HCT116 (cell line): Measurements from ENCODE around the gene PIN1. TPM values are rescaled to one million over a fixed set of nuclear protein-coding genes. Genes with fewer than 3 reads are reported as not detected.

ENCODE experiments used
- ATAC-seq: fragments of 200-7000 bp; cut with Tn5 transposase; 2 replicates; pipeline ENCODE4 v1.9.1; 2020; ENCODE audit warnings: mild to moderate bottlenecking, moderate library complexity
- BruUV-seq: library from RNA; stranded (reverse); fragments of 400-500 nt; replicated peaks from 2 replicates; lab custom pipeline; 2021; lab: Mats Ljungman, UMichigan
- CTCF ChIA-PET: fragments of 300-600 bp; sonication (Branson Sonifier 250); formaldehyde crosslinking; loops from one replicate; lab custom pipeline; 2021; ENCODE audit warnings: antibody characterized with exemption; lab: Charles Lee
- POLR2A ChIA-PET: fragments of 300-600, 350-600 bp; sonication (Branson Sonifier 250); formaldehyde crosslinking; loops from one replicate; lab custom pipeline; 2021; ENCODE audit warnings: antibody characterized with exemption; lab: Charles Lee
- RAD21 ChIA-PET, 2 experiments: fragments of 300-600 bp; sonication (Branson Sonifier 250); formaldehyde crosslinking; loops; one replicate each; lab custom pipeline; 2023; ENCODE audit warnings: low total read pairs in 2 of 2; ENCODE audit not compliant: uncharacterized antibody in 2 of 2, unreplicated experiment in 2 of 2, low non-redundant PET in 1 of 2; lab: Charles Lee
- DNase-seq: peaks from one replicate; pipeline ENCODE4 v3.0.0-alpha.2; 2010; ENCODE audit warnings: low read depth, low spot score
- H2AFZ ChIP-seq: fragments of 200-600 bp; shearing (Covaris generic), sonication (generic); 2 replicates; pipeline ENCODE4 v1.6.1; 2017; ENCODE audit warnings: low read depth, mixed run types, mixed read lengths, antibody characterized with exemption, low read length; ENCODE audit not compliant: poor library complexity, severe bottlenecking
- H3K27ac ChIP-seq: 2 replicates; pipeline ENCODE4 v1.5.1; 2012; ENCODE audit warnings: low read depth, low read length
- H3K27me3 ChIP-seq: fragments of 200-600 bp; sonication (generic); 2 replicates; pipeline ENCODE4 v1.6.1; 2016; ENCODE audit warnings: mixed run types, low read length, mixed read lengths; ENCODE audit not compliant: insufficient read depth
- H3K36me3 ChIP-seq, 2 experiments: fragments of 200-500 bp in 1 of 2; fragments of 200-600 bp in 1 of 2; sonication (Bioruptor generic) in 1 of 2; sonication (generic) in 1 of 2; 2 replicates each; pipeline versions ENCODE4 v1.5.1 to v1.6.1; 2014 to 2016; ENCODE audit warnings: low read length in 2 of 2, inconsistent platforms in 1 of 2, mixed read lengths in 1 of 2, mixed run types in 1 of 2; ENCODE audit not compliant: insufficient read depth in 2 of 2, control insufficient read depth in 1 of 2
- H3K4me1 ChIP-seq, 2 experiments: fragments of 200-600 bp in 1 of 2; sonication (generic) in 1 of 2; 2 replicates each; pipeline versions ENCODE4 v1.5.1 to v1.6.1; 2012 to 2017; ENCODE audit warnings: low read length in 2 of 2, inconsistent platforms in 1 of 2, mild to moderate bottlenecking in 1 of 2, mixed read lengths in 1 of 2, mixed run types in 1 of 2, moderate library complexity in 1 of 2; ENCODE audit not compliant: insufficient read depth in 2 of 2, control insufficient read depth in 1 of 2
- H3K4me2 ChIP-seq: fragments of 200-600 bp; sonication (generic); 2 replicates; pipeline ENCODE4 v1.6.1; 2017; ENCODE audit warnings: mixed run types, low read length, mixed read lengths
- H3K4me3 ChIP-seq, 2 experiments: fragments of 200-600 bp in 1 of 2; sonication (generic) in 1 of 2; replicated peaks in 1 of 2; 2 replicates each; pipeline ENCODE4 v1.5.1; 2011 to 2016; ENCODE audit warnings: low read length in 2 of 2, control low read depth in 1 of 2, low read depth in 1 of 2, mild to moderate bottlenecking in 1 of 2, mixed read lengths in 1 of 2, mixed run types in 1 of 2
- H3K79me2 ChIP-seq: fragments of 200-600 bp; sonication (generic); 2 replicates; pipeline ENCODE4 v1.6.1; 2017; ENCODE audit warnings: mild to moderate bottlenecking, mixed run types, low read length, moderate library complexity, mixed read lengths; ENCODE audit not compliant: insufficient read depth
- H3K9ac ChIP-seq: fragments of 200-600 bp; sonication (generic); 2 replicates; pipeline ENCODE4 v1.6.1; 2016; ENCODE audit warnings: low read length, mixed read lengths
- H3K9me2 ChIP-seq: fragments of 200-600 bp; sonication (generic), shearing (Covaris generic); 2 replicates; pipeline ENCODE4 v1.6.1; 2017; ENCODE audit warnings: mixed run types, mild to moderate bottlenecking, moderate library complexity; ENCODE audit not compliant: insufficient read depth
- H3K9me3 ChIP-seq, 2 experiments: fragments of 200-500 bp in 1 of 2; fragments of 200-600 bp in 1 of 2; sonication (Bioruptor generic) in 1 of 2; sonication (generic) in 1 of 2; 2 replicates each; pipeline ENCODE4 v1.6.1; 2014 to 2017; ENCODE audit warnings: low read length in 2 of 2, mixed read lengths in 2 of 2, inconsistent platforms in 1 of 2, low read depth in 1 of 2, mild to moderate bottlenecking in 1 of 2, mixed run types in 1 of 2, moderate library complexity in 1 of 2; ENCODE audit not compliant: control insufficient read depth in 1 of 2, insufficient read depth in 1 of 2
- H4K20me1 ChIP-seq: fragments of 200-600 bp; sonication (generic), shearing (Covaris generic); 2 replicates; pipeline ENCODE4 v1.6.1; 2017; ENCODE audit warnings: mixed run types, mild to moderate bottlenecking, moderate library complexity; ENCODE audit not compliant: insufficient read depth
- CBX3 ChIP-seq: IDR thresholded peaks from 2 replicates; pipeline ENCODE4 v1.6.1; 2012; ENCODE audit warnings: low read depth
- CTCF ChIP-seq, 3 experiments: fragments of 200-600 bp in 1 of 3; sonication (generic) in 1 of 3; IDR thresholded peaks in 2 of 3; conservative IDR thresholded peaks in 1 of 3; 2 replicates each; pipeline ENCODE4 v1.5.1; 2012 to 2017; ENCODE audit warnings: low read depth in 2 of 3, low read length in 2 of 3, antibody characterized with exemption in 1 of 3, borderline replicate concordance in 1 of 3, control low read depth in 1 of 3, mild to moderate bottlenecking in 1 of 3, mixed read lengths in 1 of 3, mixed run types in 1 of 3, moderate library complexity in 1 of 3; ENCODE audit not compliant: insufficient read depth in 1 of 3
- EGR1 ChIP-seq: IDR thresholded peaks from 2 replicates; pipeline ENCODE4 v1.6.1; 2012; ENCODE audit warnings: low read depth
- EZH2 ChIP-seq: fragments of 200-600 bp; sonication (generic); IDR thresholded peaks from 2 replicates; pipeline ENCODE4 v1.6.1; 2017; ENCODE audit warnings: antibody characterized with exemption, mixed run types
- EZH2phosphoT487 ChIP-seq: fragments of 200-600 bp; IDR thresholded peaks from 2 replicates; pipeline ENCODE4 v1.6.1; 2018; ENCODE audit warnings: antibody characterized with exemption, borderline replicate concordance
- FOSL1 ChIP-seq: IDR thresholded peaks from 2 replicates; pipeline ENCODE4 v1.6.1; 2012; ENCODE audit warnings: low read depth
- MAX ChIP-seq: IDR thresholded peaks from 2 replicates; pipeline ENCODE4 v1.6.1; 2012
- REST ChIP-seq: IDR thresholded peaks from 2 replicates; pipeline ENCODE4 v1.6.1; 2012; ENCODE audit warnings: low read depth
- SRF ChIP-seq: IDR thresholded peaks from 2 replicates; pipeline ENCODE4 v1.6.1; 2012; ENCODE audit warnings: low read depth
- TCF7L2 ChIP-seq: IDR thresholded peaks from 2 replicates; pipeline ENCODE4 v1.7.0; 2011; ENCODE audit warnings: borderline replicate concordance, inconsistent platforms; ENCODE audit not compliant: insufficient read depth, insufficient read length; ENCODE audit errors: extremely low read depth
- YY1 ChIP-seq: IDR thresholded peaks from 2 replicates; pipeline ENCODE4 v1.6.1; 2011; ENCODE audit warnings: low read length, low read depth, moderate library complexity, mild to moderate bottlenecking; ENCODE audit not compliant: insufficient replicate concordance; ENCODE audit errors: extremely low read depth
- ZBTB33 ChIP-seq: IDR thresholded peaks from 2 replicates; pipeline ENCODE4 v1.6.1; 2011; ENCODE audit warnings: mild to moderate bottlenecking, low read length, moderate library complexity; ENCODE audit not compliant: insufficient replicate concordance; ENCODE audit errors: extremely low read depth
- ZFX ChIP-seq: fragments of 450-650 bp; IDR thresholded peaks from 2 replicates; pipeline ENCODE4 v1.6.1; 2017
- intact Hi-C: fragments of 100-400 bp; cut with micrococcal nuclease; formaldehyde crosslinking; loops from 2 replicates; pipeline ENCODE4 v1.10.0; 2022
- total RNA-seq: library from RNA; stranded (reverse); gene quantifications from one replicate; pipeline ENCODE4 v1.2.1, GENCODE V29; 2021; ENCODE audit not compliant: unreplicated experiment

PIN1 gene
- total RNA-seq, 1 experiment from 2014 or later, result 78.9 TPM

- H3K36me3 ChIP-seq, result peaks cover 19 to 21% of the 10 kb centered on the region in 2 experiments; a peak in 3 of 4 replicates
- H4K20me1 ChIP-seq, result peaks cover 3% of the 10 kb centered on the region; the same call in 1 of the 2 replicates
- H2AFZ ChIP-seq, result no peak overlapping the region
- intact Hi-C loops, result no loop called here
- H3K27ac ChIP-seq, result no peak overlapping the region
- no peaks in the 10 kb centered on the region for H3K9me3 ChIP-seq
- ChIA-PET POLR2A (no interaction called here), CTCF (no interaction called here), RAD21 (no interaction called here)
- H3K4me1 ChIP-seq, result peaks cover 4 to 18% of the 10 kb centered on the region in 2 experiments; a peak in 3 of 4 replicates
- no peak overlapping the region for H3K4me3 ChIP-seq
- DNase-seq (no peak), ATAC-seq (no peak)
- BruUV-seq, result no TSS peak
- no peaks in the 10 kb centered on the region for H3K9me2 ChIP-seq
- no peaks in the 10 kb centered on the region for H3K27me3 ChIP-seq
- no peak overlapping the region for H3K9ac ChIP-seq
- H3K79me2 ChIP-seq, result peaks cover 20% of the 10 kb centered on the region
- H3K4me2 ChIP-seq, result no peak overlapping the region
- no peak for TF ChIP-seq CBX3
- TF ChIP-seq EGR1, result no peak
- no peak for TF ChIP-seq TCF7L2
- TF ChIP-seq SRF, result no peak
- TF ChIP-seq EZH2phosphoT487, result no peak
- TF ChIP-seq ZBTB33, result no peak
- no peak for TF ChIP-seq MAX
Observed at GRCh38 chr19:9838324-9838723, 3.2 kb downstream of the PIN1 start.

GRCh38 chr19:9839415-9839814 lies 4.3 kb downstream of the PIN1 start:
- H3K9me3 ChIP-seq, result no peaks in the 10 kb centered on the region
- BruUV-seq, result no TSS peak
- H3K9me2 ChIP-seq, result no peaks in the 10 kb centered on the region
- TF ChIP-seq EGR1, result no peak
- TF ChIP-seq EZH2, result no peak
- no peak for TF ChIP-seq REST
- no peak for TF ChIP-seq FOSL1
- TF ChIP-seq EZH2phosphoT487, result no peak
- TF ChIP-seq YY1, result no peak
- no peak for TF ChIP-seq ZFX
- TF ChIP-seq CTCF (IDR thresholded peaks at IDR 0.05 in 2 of 3, conservative IDR thresholded peaks at IDR 0.05 in 1 of 3; ENCODE audit: borderline replicate concordance in 1 of 3, insufficient read depth in 1 of 3, low read depth in 2 of 3, low read length in 2 of 3), result no peak
- H3K4me1 ChIP-seq, result peaks cover 4 to 18% of the 10 kb centered on the region in 2 experiments; a peak in 3 of 4 replicates
- peaks cover 23 to 27% of the 10 kb centered on the region in 2 experiments; a peak in 3 of 4 replicates for H3K36me3 ChIP-seq
- H3K4me3 ChIP-seq, result no peak overlapping the region
- no peaks in the 10 kb centered on the region for H3K27me3 ChIP-seq
- POLR2A ChIA-PET, result no interaction called here
- intact Hi-C loops, result no loop called here
- DNase-seq, result no peak
- H3K9ac ChIP-seq, result no peak overlapping the region
- CTCF ChIA-PET, result no interaction called here
- no peak overlapping the region for H2AFZ ChIP-seq
- no peak for ATAC-seq
- peaks cover 3% of the 10 kb centered on the region; the same call in 1 of the 2 replicates for H4K20me1 ChIP-seq
- no peak overlapping the region for H3K4me2 ChIP-seq
- no peak overlapping the region for H3K27ac ChIP-seq
- RAD21 ChIA-PET, result no interaction called here
- peaks cover 20% of the 10 kb centered on the region for H3K79me2 ChIP-seq
